GM10266 (cell line): ENCODE results near the gene AGL.

ENCODE experiments used
- DNase-seq: peaks from one replicate; pipeline ENCODE4 v3.0.0; 2012; ENCODE audit errors: extremely low spot score
- TF ChIP-seq, protein P1 (sequence below): IDR thresholded peaks from 2 replicates; pipeline ENCODE4 v1.5.1; 2012; ENCODE audit warnings: mild to moderate bottlenecking, low read depth; ENCODE audit not compliant: control insufficient read depth, insufficient read depth; ENCODE audit errors: missing control alignments

The AGL gene

DNA sequence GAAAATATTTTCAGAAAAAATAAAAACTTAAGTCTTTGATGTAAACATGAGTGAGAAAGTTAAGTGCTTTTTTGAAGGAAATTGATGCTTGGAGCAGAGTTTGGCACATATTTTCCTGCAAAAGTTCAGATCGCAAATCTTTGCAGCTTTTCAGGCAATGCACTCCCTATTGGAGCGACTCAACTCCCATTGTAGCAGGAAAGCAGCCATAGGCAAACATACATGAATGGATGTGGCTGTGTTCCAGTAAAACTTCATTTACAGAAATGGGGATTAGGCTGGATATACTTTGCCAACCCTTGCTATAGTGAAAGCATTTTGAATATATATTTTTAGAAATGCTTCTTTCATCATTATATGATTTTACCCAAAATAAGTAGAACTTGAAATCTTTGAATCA, 8.1 kb downstream of the AGL start:
- no peak for DNase-seq
- TF ChIP-seq, protein P1, sequence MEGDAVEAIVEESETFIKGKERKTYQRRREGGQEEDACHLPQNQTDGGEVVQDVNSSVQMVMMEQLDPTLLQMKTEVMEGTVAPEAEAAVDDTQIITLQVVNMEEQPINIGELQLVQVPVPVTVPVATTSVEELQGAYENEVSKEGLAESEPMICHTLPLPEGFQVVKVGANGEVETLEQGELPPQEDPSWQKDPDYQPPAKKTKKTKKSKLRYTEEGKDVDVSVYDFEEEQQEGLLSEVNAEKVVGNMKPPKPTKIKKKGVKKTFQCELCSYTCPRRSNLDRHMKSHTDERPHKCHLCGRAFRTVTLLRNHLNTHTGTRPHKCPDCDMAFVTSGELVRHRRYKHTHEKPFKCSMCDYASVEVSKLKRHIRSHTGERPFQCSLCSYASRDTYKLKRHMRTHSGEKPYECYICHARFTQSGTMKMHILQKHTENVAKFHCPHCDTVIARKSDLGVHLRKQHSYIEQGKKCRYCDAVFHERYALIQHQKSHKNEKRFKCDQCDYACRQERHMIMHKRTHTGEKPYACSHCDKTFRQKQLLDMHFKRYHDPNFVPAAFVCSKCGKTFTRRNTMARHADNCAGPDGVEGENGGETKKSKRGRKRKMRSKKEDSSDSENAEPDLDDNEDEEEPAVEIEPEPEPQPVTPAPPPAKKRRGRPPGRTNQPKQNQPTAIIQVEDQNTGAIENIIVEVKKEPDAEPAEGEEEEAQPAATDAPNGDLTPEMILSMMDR, result no peak

DNA sequence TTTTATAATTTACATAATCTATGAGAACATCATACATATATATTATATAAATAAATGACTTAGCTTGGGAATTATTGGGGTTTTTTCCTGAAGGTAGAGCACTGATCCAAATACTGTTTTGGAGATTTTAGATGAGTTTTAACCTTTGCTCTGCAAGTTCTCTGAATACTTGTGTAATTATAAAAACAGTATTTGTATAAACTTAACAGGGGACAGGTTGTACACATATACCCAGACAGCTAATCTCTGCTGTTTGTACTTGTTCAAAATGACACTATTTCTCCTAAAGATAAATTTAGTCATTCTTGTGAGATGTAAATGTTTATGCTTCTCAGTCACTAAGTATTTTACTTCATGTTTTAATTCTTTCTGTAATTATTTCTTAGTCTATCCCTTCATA, 8.7 kb downstream of the AGL start:
- DNase-seq, result no peak
- TF ChIP-seq, protein P1, result no peak

DNA sequence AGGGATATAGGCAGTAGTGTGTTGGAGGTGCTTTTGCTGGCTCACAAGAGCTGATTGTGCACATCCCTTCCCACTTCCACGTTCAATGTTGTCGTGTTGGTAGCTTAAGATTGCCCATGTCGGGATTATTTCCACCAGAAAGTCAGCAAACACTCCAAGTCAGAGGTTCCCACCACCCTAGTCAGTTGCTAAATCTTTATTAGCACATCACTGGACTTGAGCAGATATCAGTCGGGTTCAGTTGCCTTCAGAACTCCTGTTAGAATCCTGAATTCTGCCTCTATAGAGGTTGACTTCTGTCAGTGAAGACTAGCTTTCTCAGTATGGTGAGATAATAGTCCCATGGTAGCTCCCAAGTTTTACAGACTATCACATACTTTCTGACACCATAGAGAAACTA, 10.5 kb downstream of the AGL start:
- TF ChIP-seq, protein P1, result no peak
- DNase-seq, result no peak

DNA sequence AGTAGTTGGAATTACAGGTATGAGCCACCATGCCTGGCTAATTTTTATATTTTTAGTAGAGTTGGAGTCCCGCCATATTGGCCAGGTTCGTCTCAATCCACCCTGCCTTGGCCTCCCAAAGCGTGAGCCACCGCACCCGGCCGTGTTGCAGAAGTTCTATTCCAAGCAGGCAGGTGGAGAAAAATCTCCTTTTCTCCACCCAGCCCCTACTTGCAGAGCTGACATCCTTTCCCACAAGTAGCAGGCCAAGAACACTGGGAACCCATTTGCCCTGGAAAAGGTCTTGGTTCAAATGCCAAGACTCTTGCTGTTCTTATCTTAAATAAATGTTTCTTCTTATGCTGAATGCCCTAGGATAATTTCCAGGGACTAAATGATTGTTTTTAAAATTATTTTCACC, 17.5 kb downstream of the AGL start:
- TF ChIP-seq, protein P1, result no peak
- DNase-seq, result no peak

DNA sequence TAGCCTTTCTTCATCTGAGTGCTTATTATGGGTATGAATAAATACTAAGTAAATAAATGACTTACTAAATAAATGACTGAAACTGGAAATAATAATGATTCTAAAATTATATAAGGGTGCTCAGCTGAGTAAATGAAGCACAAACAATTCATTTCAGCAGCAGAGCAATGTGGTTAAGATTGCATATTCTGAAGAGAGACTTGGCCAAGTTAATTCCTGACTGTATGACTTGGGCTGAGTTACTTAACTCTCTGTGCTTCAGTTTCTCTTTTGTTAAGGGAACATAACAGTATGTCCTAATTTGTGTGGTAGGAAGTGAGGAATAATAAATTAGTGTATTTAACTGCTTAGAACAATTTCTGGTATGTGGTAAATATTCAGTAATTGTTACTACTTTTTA, 19.1 kb downstream of the AGL start:
- DNase-seq, result no peak

DNA sequence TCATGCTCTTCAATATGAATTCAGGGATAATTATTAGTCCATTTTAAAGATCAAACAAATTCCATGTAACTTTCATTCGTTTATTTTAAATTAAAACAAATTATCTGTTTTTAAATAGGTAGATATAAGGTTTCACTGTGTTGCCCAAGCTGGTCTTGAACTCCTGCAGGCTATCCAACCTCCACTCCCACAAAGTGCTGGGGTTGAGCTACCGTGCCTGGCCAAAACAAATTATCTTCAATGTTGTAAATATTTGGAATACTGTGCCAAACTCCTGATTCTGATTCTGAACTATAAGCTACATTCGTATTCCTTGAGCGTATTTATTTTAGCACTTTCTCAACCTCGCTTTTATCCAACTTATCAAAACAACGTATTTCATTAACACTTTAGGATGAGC, 19.6 kb downstream of the AGL start:
- no peak for DNase-seq
- TF ChIP-seq, protein P1, result no peak

More for the DNA sequence above, 19.1 kb downstream of the AGL start:
- TF ChIP-seq, protein P1, result no peak

DNA sequence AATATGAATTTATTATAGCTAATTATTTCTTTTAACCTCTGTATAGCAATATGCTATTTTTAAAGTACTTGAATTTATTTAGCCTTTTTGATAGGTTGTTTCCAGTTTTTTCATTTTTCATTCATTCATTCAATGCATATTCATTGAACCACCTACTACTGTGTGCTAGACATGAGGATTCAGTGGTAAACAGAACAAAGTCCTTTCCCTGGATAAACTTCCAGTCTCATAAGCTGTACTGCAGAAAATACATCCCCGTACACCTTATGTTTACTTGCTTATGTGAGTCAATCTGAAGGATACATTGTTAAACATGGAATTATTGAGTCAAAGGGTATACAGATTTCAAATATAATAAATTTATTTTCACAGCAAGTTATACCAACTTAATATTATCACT, 21.9 kb downstream of the AGL start:
- DNase-seq, result no peak
- TF ChIP-seq, protein P1, result no peak
